Suprapubic skin (tissue), 4 donors: ENCODE measurements around the gene ADNP2. TPM values are rescaled to one million over a fixed set of nuclear protein-coding genes. Genes with fewer than 3 reads are reported as not detected.

Experiments
- DNase-seq, 2 donors: peaks; one replicate each; pipeline ENCODE4 v3.0.0-alpha.2; 2019; ENCODE audit warnings: low spot score in 2 of 2
- H3K27ac ChIP-seq: fragments of 200-600 bp; sonication (generic); one replicate; pipeline ENCODE4 v1.5.1; 2019
- H3K27me3 ChIP-seq: fragments of 200-600 bp; sonication (generic); one replicate; pipeline ENCODE4 v1.5.1; 2019
- H3K36me3 ChIP-seq: fragments of 200-600 bp; sonication (generic); one replicate; pipeline ENCODE4 v1.5.1; 2019
- H3K4me1 ChIP-seq: fragments of 200-600 bp; sonication (generic); one replicate; pipeline ENCODE4 v1.5.1; 2019
- H3K4me3 ChIP-seq: fragments of 200-600 bp; sonication (generic); one replicate; pipeline ENCODE4 v1.5.1; 2019; ENCODE audit warnings: mild to moderate bottlenecking
- H3K9me3 ChIP-seq: fragments of 200-600 bp; sonication (generic); one replicate; pipeline ENCODE4 v1.5.1; 2019
- EP300 ChIP-seq: sonication (generic); formaldehyde crosslinking; IDR thresholded peaks from one replicate; pipeline ENCODE4 v1.6.1; 2017; ENCODE audit warnings: antibody characterized with exemption
- POLR2A ChIP-seq, 2 donors: fragments of 450-650 bp; IDR thresholded peaks; one replicate each; pipeline ENCODE4 v1.6.1; 2017; ENCODE audit warnings: antibody characterized with exemption in 2 of 2, mild to moderate bottlenecking in 2 of 2, moderate library complexity in 2 of 2
- POLR2AphosphoS5 ChIP-seq, 3 donors: sonication (generic); formaldehyde crosslinking; IDR thresholded peaks; one replicate each; pipeline ENCODE4 v1.6.1; 2017; ENCODE audit warnings: antibody characterized with exemption in 3 of 3
- WGBS: methylation state at CpG from one replicate; pipeline ENCODE4 v1.1.5; 2018; 5-methylcytosine and 5-hydroxymethylcytosine counted together
- total RNA-seq, 4 donors: library from RNA; depleted of rRNA; stranded (reverse); fragments of >200 nt; gene quantifications; one replicate each; pipeline ENCODE4 v1.1.0, GENCODE V29; 2016
- TF ChIP-seq, protein P1 (sequence below), 2 donors: fragments of 200-600 bp in 1 of 2; fragments of 450-650 bp in 1 of 2; sonication (generic) in 1 of 2; IDR thresholded peaks; one replicate each; pipeline ENCODE4 v1.5.1; 2016 to 2019; ENCODE audit warnings: antibody characterized with exemption in 2 of 2, mild to moderate bottlenecking in 1 of 2, moderate library complexity in 1 of 2

ADNP2 gene
- total RNA-seq, 4 donors from 2014 or later: 24.7 to 39.3 (median 32.7) TPM

- DNase-seq: no peak
- no peak overlapping the region for H3K27ac ChIP-seq
- H3K27me3 ChIP-seq: no peaks in the 10 kb centered on the region
- WGBS: 90% methylated on average over 4 of the region's 4 CpGs
- no peak overlapping the region for H3K4me3 ChIP-seq
- H3K36me3 ChIP-seq: peaks cover 20% of the 10 kb centered on the region
- no peaks in the 10 kb centered on the region for H3K9me3 ChIP-seq
- TF ChIP-seq POLR2AphosphoS5 (IDR thresholded peaks at IDR 0.05): no peak
- TF ChIP-seq POLR2A (IDR thresholded peaks at IDR 0.05): no peak
- TF ChIP-seq, protein P1, sequence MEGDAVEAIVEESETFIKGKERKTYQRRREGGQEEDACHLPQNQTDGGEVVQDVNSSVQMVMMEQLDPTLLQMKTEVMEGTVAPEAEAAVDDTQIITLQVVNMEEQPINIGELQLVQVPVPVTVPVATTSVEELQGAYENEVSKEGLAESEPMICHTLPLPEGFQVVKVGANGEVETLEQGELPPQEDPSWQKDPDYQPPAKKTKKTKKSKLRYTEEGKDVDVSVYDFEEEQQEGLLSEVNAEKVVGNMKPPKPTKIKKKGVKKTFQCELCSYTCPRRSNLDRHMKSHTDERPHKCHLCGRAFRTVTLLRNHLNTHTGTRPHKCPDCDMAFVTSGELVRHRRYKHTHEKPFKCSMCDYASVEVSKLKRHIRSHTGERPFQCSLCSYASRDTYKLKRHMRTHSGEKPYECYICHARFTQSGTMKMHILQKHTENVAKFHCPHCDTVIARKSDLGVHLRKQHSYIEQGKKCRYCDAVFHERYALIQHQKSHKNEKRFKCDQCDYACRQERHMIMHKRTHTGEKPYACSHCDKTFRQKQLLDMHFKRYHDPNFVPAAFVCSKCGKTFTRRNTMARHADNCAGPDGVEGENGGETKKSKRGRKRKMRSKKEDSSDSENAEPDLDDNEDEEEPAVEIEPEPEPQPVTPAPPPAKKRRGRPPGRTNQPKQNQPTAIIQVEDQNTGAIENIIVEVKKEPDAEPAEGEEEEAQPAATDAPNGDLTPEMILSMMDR (IDR thresholded peaks at IDR 0.05): no peak
- TF ChIP-seq EP300: no peak
- peaks cover 18% of the 10 kb centered on the region for H3K4me1 ChIP-seq
Observed at GRCh38 chr18:80115035-80115434, 6.0 kb downstream of the ADNP2 start.

DNA sequence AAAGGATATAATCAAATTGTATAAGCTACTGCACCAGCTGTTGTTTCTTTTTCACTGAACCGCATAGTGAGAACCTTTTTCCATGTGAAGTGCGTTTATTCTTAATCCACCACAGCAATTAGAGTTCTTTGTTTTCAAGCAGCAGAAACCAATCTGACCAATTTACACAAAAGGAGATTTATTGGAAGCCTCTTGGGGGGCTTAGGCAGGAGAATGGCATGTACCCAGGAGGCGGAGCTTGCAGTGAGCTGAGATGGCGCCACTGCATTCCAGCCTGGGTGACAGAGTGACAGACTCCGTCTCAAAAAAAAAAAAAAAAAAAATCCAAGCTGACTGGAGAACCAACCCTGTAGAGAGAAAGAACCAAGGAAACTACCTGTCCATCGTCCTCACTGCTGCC is 10.0 kb downstream of the ADNP2 start:
- H3K36me3 ChIP-seq: peaks cover 26% of the 10 kb centered on the region
- H3K4me3 ChIP-seq: no peak overlapping the region
- H3K4me1 ChIP-seq: peaks cover 4% of the 10 kb centered on the region
- 87% methylated on average over 6 of the region's 6 CpGs for WGBS
- TF ChIP-seq, protein P1 (IDR thresholded peaks at IDR 0.05): no peak
- TF ChIP-seq EP300 (no peak), POLR2AphosphoS5 (IDR thresholded peaks at IDR 0.05) (no peak), POLR2A (IDR thresholded peaks at IDR 0.05) (no peak)
- no peaks in the 10 kb centered on the region for H3K9me3 ChIP-seq
- H3K27ac ChIP-seq: no peak overlapping the region
- DNase-seq: no peak
- no peaks in the 10 kb centered on the region for H3K27me3 ChIP-seq

GRCh38 chr18:80120932-80121331 is 11.9 kb downstream of the ADNP2 start:
- H3K27me3 ChIP-seq: no peaks in the 10 kb centered on the region

GRCh38 chr18:80124131-80124530 is 15.1 kb downstream of the ADNP2 start:
- no peak overlapping the region for H3K27ac ChIP-seq

More at GRCh38 chr18:80120932-80121331, 11.9 kb downstream of the ADNP2 start:
- Histone ChIP-seq H3K4me3 (no peak overlapping the region), H3K27ac (no peak overlapping the region), H3K36me3 (peaks cover 26% of the 10 kb centered on the region), H3K9me3 (no peaks in the 10 kb centered on the region), H3K4me1 (peaks cover 4% of the 10 kb centered on the region)
- no peak for DNase-seq
- WGBS: 93% methylated on average over 1 of the region's 1 CpG
- TF ChIP-seq EP300 (no peak), POLR2AphosphoS5 (IDR thresholded peaks at IDR 0.05) (no peak), POLR2A (IDR thresholded peaks at IDR 0.05) (no peak)
- TF ChIP-seq, protein P1 (IDR thresholded peaks at IDR 0.05): no peak

GRCh38 chr18:80126797-80127196 is 17.7 kb downstream of the ADNP2 start:
- Histone ChIP-seq H3K36me3 (peaks cover 3% of the 10 kb centered on the region), H3K4me1 (no peaks in the 10 kb centered on the region), H3K4me3 (no peak overlapping the region), H3K27me3 (no peaks in the 10 kb centered on the region), H3K27ac (no peak overlapping the region), H3K9me3 (no peaks in the 10 kb centered on the region)
- no peak for DNase-seq
- no peak for TF ChIP-seq POLR2AphosphoS5 (IDR thresholded peaks at IDR 0.05)
- TF ChIP-seq, protein P1 (IDR thresholded peaks at IDR 0.05): no peak
- no peak for TF ChIP-seq EP300
- no peak for TF ChIP-seq POLR2A (IDR thresholded peaks at IDR 0.05)
- 93% methylated on average over 9 of the region's 9 CpGs for WGBS

More at GRCh38 chr18:80124131-80124530, 15.1 kb downstream of the ADNP2 start:
- no peak for DNase-seq
- TF ChIP-seq POLR2AphosphoS5 (IDR thresholded peaks at IDR 0.05) (no peak), EP300 (no peak)
- peaks cover 15% of the 10 kb centered on the region for H3K36me3 ChIP-seq
- no peaks in the 10 kb centered on the region for H3K27me3 ChIP-seq
- H3K4me1 ChIP-seq: no peaks in the 10 kb centered on the region
- no peaks in the 10 kb centered on the region for H3K9me3 ChIP-seq
- H3K4me3 ChIP-seq: no peak overlapping the region

- WGBS: 96% methylated on average over 1 of the region's 1 CpG
- no peaks in the 10 kb centered on the region for H3K9me3 ChIP-seq
- no peak overlapping the region for H3K4me3 ChIP-seq
- H3K27ac ChIP-seq: no peak overlapping the region
- no peaks in the 10 kb centered on the region for H3K36me3 ChIP-seq
- H3K27me3 ChIP-seq: no peaks in the 10 kb centered on the region
- no peak for DNase-seq
- no peaks in the 10 kb centered on the region for H3K4me1 ChIP-seq
- TF ChIP-seq POLR2A (IDR thresholded peaks at IDR 0.05): no peak
- TF ChIP-seq, protein P1 (IDR thresholded peaks at IDR 0.05): no peak
- TF ChIP-seq EP300: no peak
- TF ChIP-seq POLR2AphosphoS5 (IDR thresholded peaks at IDR 0.05): no peak
Observed at GRCh38 chr18:80127635-80128034, 18.6 kb downstream of the ADNP2 start.
